IPS DF 4.7 (cell line): ENCODE measurements around the gene SLC6A8.
"Not testable (repeated sequence)": the region's sequence is repeated elsewhere in the genome, so short reads cannot be mapped to it uniquely, and the experiment has no call there.

ENCODE experiments used
- DNase-seq: peaks from one replicate; pipeline ENCODE4 v3.0.0-alpha.2; 2013; ENCODE audit warnings: low spot score; ENCODE audit errors: extremely low read depth

The SLC6A8 gene

GRCh38 chrX:153671589-153672530 is 15.9 kb upstream of the SLC6A8 start:
- no peak for DNase-seq

- no peak for DNase-seq
Measured at GRCh38 chrX:153672531-153673427, 14.9 kb upstream of the SLC6A8 start.

- no peak for DNase-seq
Measured at GRCh38 chrX:153673428-153674218, 14.1 kb upstream of the SLC6A8 start, which contains the start of gene PNCK. Gene PNCK, minus strand, starts transcription at chrX:153673813. Its CDS starts 737 bp downstream, at chrX:153673076.

- DNase-seq, result no peak
Measured at GRCh38 chrX:153674219-153674851, 13.4 kb upstream of the SLC6A8 start.

GRCh38 chrX:153681175-153681574 is 6.6 kb upstream of the SLC6A8 start:
- no peak for DNase-seq

- DNase-seq, result not testable (repeated sequence)
Measured at GRCh38 chrX:153683486-153683885, 4.2 kb upstream of the SLC6A8 start.

GRCh38 chrX:153684467-153685155 is 3.1 kb upstream of the SLC6A8 start:
- no peak for DNase-seq

- no peak for DNase-seq
Measured at GRCh38 chrX:153685156-153685536, 2.6 kb upstream of the SLC6A8 start.

GRCh38 chrX:153685751-153686696 is 1.7 kb upstream of the SLC6A8 start:
- DNase-seq, result no peak

- DNase-seq, result no peak
Measured at GRCh38 chrX:153686711-153687110, 1.0 kb upstream of the SLC6A8 start.

GRCh38 chrX:153688071-153688470 is 345 bp downstream of the SLC6A8 start:
- DNase-seq, result no peak

GRCh38 chrX:153688506-153688905 is 780 bp downstream of the SLC6A8 start:
- no peak for DNase-seq

- DNase-seq, result no peak
Measured at GRCh38 chrX:153688911-153689590, 1.3 kb downstream of the SLC6A8 start.

- DNase-seq, result no peak
Measured at GRCh38 chrX:153689654-153690465, 2.1 kb downstream of the SLC6A8 start.

GRCh38 chrX:153690466-153690865 is 2.7 kb downstream of the SLC6A8 start:
- no peak for DNase-seq

GRCh38 chrX:153691032-153691827 is 3.5 kb downstream of the SLC6A8 start:
- not testable (repeated sequence) for DNase-seq

- DNase-seq, result no peak
Measured at GRCh38 chrX:153692003-153692402, 4.3 kb downstream of the SLC6A8 start.
